KOPT-K1 (cell line): Measurements from ENCODE around the gene CHRNA3.
A peak's percentile ranks its signal among the peaks of the same experiment; 100 is the strongest.
"Not testable (repeated sequence)": the region's sequence is repeated elsewhere in the genome, so short reads cannot be mapped to it uniquely, and the experiment has no call there.

ENCODE experiments used
- H3K27ac ChIP-seq: fragments of 200-600 bp; sonication (generic); 2 replicates; pipeline ENCODE4 v1.5.1; 2016; ENCODE audit warnings: antibody characterized with exemption, mild to moderate bottlenecking, low read depth, low read length; ENCODE audit not compliant: poor library complexity, severe bottlenecking
- H3K36me3 ChIP-seq: fragments of 200-600 bp; sonication (generic); 2 replicates; pipeline ENCODE4 v1.5.1; 2017; ENCODE audit warnings: antibody characterized with exemption, mild to moderate bottlenecking, low read length, moderate library complexity; ENCODE audit not compliant: insufficient read depth
- H3K9me3 ChIP-seq: fragments of 200-600 bp; sonication (generic); 2 replicates; pipeline ENCODE4 v1.5.1; 2017; ENCODE audit warnings: antibody characterized with exemption, low read length, mild to moderate bottlenecking; ENCODE audit not compliant: insufficient read depth, poor library complexity, severe bottlenecking

CHRNA3 gene

GRCh38 chr15:78565097-78565950 lies 55.5 kb downstream of the CHRNA3 start, which contains the start of gene CHRNA5:
Gene CHRNA5 (plus strand): TSS chr15:78565520. CDS start chr15:78565720, 200 bp downstream.
- no peaks in the 10 kb centered on the region for H3K9me3 ChIP-seq
- H3K36me3 ChIP-seq, result no peaks in the 10 kb centered on the region
- peak within 1 kb of the TSS; percentile 72 for H3K27ac ChIP-seq

- Histone ChIP-seq H3K27ac (peak overlapping the region; percentile 72), H3K9me3 (no peaks in the 10 kb centered on the region), H3K36me3 (no peaks in the 10 kb centered on the region)
Measured at GRCh38 chr15:78564743-78565096, 56.1 kb downstream of the CHRNA3 start.

GRCh38 chr15:78563092-78563491 lies 57.7 kb downstream of the CHRNA3 start:
- H3K27ac ChIP-seq, result no peak overlapping the region
- no peaks in the 10 kb centered on the region for H3K9me3 ChIP-seq
- no peaks in the 10 kb centered on the region for H3K36me3 ChIP-seq

- Histone ChIP-seq H3K9me3 (no peaks in the 10 kb centered on the region), H3K27ac (no peak overlapping the region), H3K36me3 (no peaks in the 10 kb centered on the region)
Measured at GRCh38 chr15:78561490-78561889, 59.3 kb downstream of the CHRNA3 start.

- H3K36me3 ChIP-seq, H3K27ac ChIP-seq, H3K9me3 ChIP-seq: not testable (repeated sequence)
Measured at GRCh38 chr15:78560201-78560600, 60.6 kb downstream of the CHRNA3 start.

GRCh38 chr15:78552597-78552996 lies 68.2 kb downstream of the CHRNA3 start:
- Histone ChIP-seq H3K36me3 (peaks cover 40% of the 10 kb centered on the region), H3K9me3 (no peaks in the 10 kb centered on the region), H3K27ac (no peak overlapping the region)

- Histone ChIP-seq H3K27ac (no peak overlapping the region), H3K9me3 (no peaks in the 10 kb centered on the region), H3K36me3 (peaks cover 47% of the 10 kb centered on the region)
Measured at GRCh38 chr15:78551902-78552301, 68.9 kb downstream of the CHRNA3 start.

GRCh38 chr15:78550815-78551214 lies 70.0 kb downstream of the CHRNA3 start:
- no peaks in the 10 kb centered on the region for H3K9me3 ChIP-seq
- no peak overlapping the region for H3K27ac ChIP-seq
- H3K36me3 ChIP-seq, result peaks cover 58% of the 10 kb centered on the region

GRCh38 chr15:78550194-78550593 lies 70.6 kb downstream of the CHRNA3 start:
- no peak overlapping the region for H3K27ac ChIP-seq
- no peaks in the 10 kb centered on the region for H3K9me3 ChIP-seq
- peaks cover 64% of the 10 kb centered on the region for H3K36me3 ChIP-seq
